Hepatocyte (in vitro differentiated cells): Measurements from ENCODE around the gene TFEB. TPM values are rescaled to one million over a fixed set of nuclear protein-coding genes. Genes with fewer than 3 reads are reported as not detected.

Source experiments
- DNase-seq: peaks from one replicate; pipeline ENCODE4 v3.0.0-alpha.2; 2016; ENCODE audit warnings: low spot score
- H2AFZ ChIP-seq: fragments of 200-600 bp; sonication (generic); 2 replicates; pipeline ENCODE4 v1.6.0; 2016; ENCODE audit warnings: antibody characterized with exemption, mild to moderate bottlenecking
- H3K27ac ChIP-seq: fragments of 200-600 bp; sonication (generic); 2 replicates; pipeline ENCODE4 v1.5.1; 2016; ENCODE audit warnings: mild to moderate bottlenecking
- H3K27me3 ChIP-seq: fragments of 200-600 bp; sonication (generic); 2 replicates; pipeline ENCODE4 v1.6.1; 2016
- H3K36me3 ChIP-seq: fragments of 200-600 bp; sonication (generic); replicated peaks from 2 replicates; pipeline ENCODE4 v1.5.1; 2016; ENCODE audit warnings: low read depth; ENCODE audit not compliant: insufficient read depth
- H3K4me1 ChIP-seq: fragments of 200-600 bp; sonication (generic); 2 replicates; pipeline ENCODE4 v1.5.1; 2016; ENCODE audit warnings: mild to moderate bottlenecking, moderate library complexity; ENCODE audit not compliant: insufficient read depth
- H3K4me2 ChIP-seq: fragments of 200-600 bp; sonication (generic); 2 replicates; pipeline ENCODE4 v1.6.0; 2016
- H3K4me3 ChIP-seq: fragments of 200-600 bp; sonication (generic); 2 replicates; pipeline ENCODE4 v1.5.1; 2016; ENCODE audit warnings: mild to moderate bottlenecking
- H3K79me2 ChIP-seq: fragments of 200-600 bp; sonication (generic); 2 replicates; pipeline ENCODE4 v1.6.0; 2017; ENCODE audit warnings: mild to moderate bottlenecking
- H3K9me2 ChIP-seq: fragments of 200-600 bp; sonication (generic); replicated peaks from 2 replicates; pipeline ENCODE4 v1.6.0; 2017; ENCODE audit warnings: mild to moderate bottlenecking; ENCODE audit not compliant: insufficient read depth
- H3K9me3 ChIP-seq: fragments of 200-600 bp; sonication (generic); 2 replicates; pipeline ENCODE4 v1.5.1; 2016; ENCODE audit warnings: low read depth, mild to moderate bottlenecking
- H4K20me1 ChIP-seq: fragments of 200-600 bp; sonication (generic); 2 replicates; pipeline ENCODE4 v1.6.0; 2016; ENCODE audit warnings: mild to moderate bottlenecking; ENCODE audit not compliant: insufficient read depth, poor library complexity, severe bottlenecking
- CTCF ChIP-seq: fragments of 200-600 bp; sonication (generic); IDR thresholded peaks from 2 replicates; pipeline ENCODE4 v1.5.1; 2016; ENCODE audit warnings: antibody characterized with exemption, mild to moderate bottlenecking; ENCODE audit not compliant: poor library complexity
- EZH2 ChIP-seq: fragments of 200-600 bp; sonication (generic); IDR thresholded peaks from 2 replicates; pipeline ENCODE4 v1.6.1; 2016; ENCODE audit warnings: antibody characterized with exemption, mild to moderate bottlenecking, borderline replicate concordance
- EZH2phosphoT487 ChIP-seq: fragments of 200-600 bp; sonication (generic); IDR thresholded peaks from one replicate; pipeline ENCODE4 v1.6.1; 2018; ENCODE audit warnings: antibody characterized with exemption, mild to moderate bottlenecking, low read depth, moderate library complexity; ENCODE audit not compliant: unreplicated experiment, severe bottlenecking
- WGBS: methylation state at CpG from one replicate; pipeline ENCODE4 v1.1.6; 2016; ENCODE audit warnings: low lambda C conversion rate; ENCODE audit errors: missing lambda C conversion rate; 5-methylcytosine and 5-hydroxymethylcytosine counted together
- polyA plus RNA-seq: library from polyadenylated mRNA; unstranded; fragments of >200 nt; fragmentation: Nextera tagmentation; extraction: Ambion mirVana; gene quantifications from 2 replicates; pipeline ENCODE4 v1.2.1, GENCODE V29; 2016
- total RNA-seq: library from RNA; depleted of rRNA; stranded (reverse); fragments of >200 nt; gene quantifications from 2 replicates; pipeline ENCODE4 v1.2.3, GENCODE V29; 2014

TFEB gene
- total and polyA plus RNA-seq, 2 experiments from 2014 or later: 14.2 to 32.7 TPM

DNA sequence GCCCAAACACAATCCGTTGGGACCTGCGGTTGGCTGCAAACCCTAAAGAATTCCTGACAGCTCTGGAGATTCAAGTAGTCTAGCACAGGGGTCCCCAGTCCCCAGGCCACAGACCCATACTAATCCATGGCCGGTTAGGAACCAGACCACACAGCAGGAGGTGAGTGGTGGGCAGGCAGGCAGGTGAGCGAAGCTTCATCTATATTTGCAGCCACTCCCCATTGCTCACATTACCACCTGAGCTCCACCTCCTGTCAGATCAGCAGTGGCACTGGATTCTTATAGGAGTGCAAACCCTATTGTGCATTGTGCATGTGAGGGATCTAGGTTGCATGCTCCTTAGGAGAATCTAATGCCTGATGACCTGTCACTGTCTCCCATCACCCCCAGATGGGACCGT, 16.6 kb downstream of the TFEB start:
- Histone ChIP-seq H4K20me1 (no peaks in the 10 kb centered on the region), H2AFZ (no peak overlapping the region), H3K36me3 (no peaks in the 10 kb centered on the region), H3K4me2 (no peak overlapping the region), H3K79me2 (peaks cover 62% of the 10 kb centered on the region), H3K4me3 (no peak overlapping the region), H3K9me2 (no peaks in the 10 kb centered on the region), H3K9me3 (no peaks in the 10 kb centered on the region), H3K27me3 (no peaks in the 10 kb centered on the region), H3K27ac (no peak overlapping the region), H3K4me1 (peaks cover 28% of the 10 kb centered on the region)
- no peak for DNase-seq
- no peak for TF ChIP-seq CTCF
- no peak for TF ChIP-seq EZH2phosphoT487
- WGBS: 77% methylated on average over 5 of the region's 5 CpGs

GRCh38 chr6:41717392-41717736, 18.0 kb downstream of the TFEB start:
- Histone ChIP-seq H3K36me3 (no peaks in the 10 kb centered on the region), H3K27me3 (no peaks in the 10 kb centered on the region), H4K20me1 (peaks cover 4% of the 10 kb centered on the region), H3K9me2 (no peaks in the 10 kb centered on the region), H3K4me1 (peaks cover 24% of the 10 kb centered on the region), H2AFZ (no peak overlapping the region), H3K79me2 (peaks cover 59% of the 10 kb centered on the region), H3K4me2 (peak overlapping the region; percentile 30), H3K9me3 (no peaks in the 10 kb centered on the region), H3K4me3 (no peak overlapping the region), H3K27ac (no peak overlapping the region)
- no peak for DNase-seq
- TF ChIP-seq EZH2 (no peak), EZH2phosphoT487 (no peak), CTCF (no peak)
- WGBS: 77% methylated on average over 1 of the region's 1 CpG

DNA sequence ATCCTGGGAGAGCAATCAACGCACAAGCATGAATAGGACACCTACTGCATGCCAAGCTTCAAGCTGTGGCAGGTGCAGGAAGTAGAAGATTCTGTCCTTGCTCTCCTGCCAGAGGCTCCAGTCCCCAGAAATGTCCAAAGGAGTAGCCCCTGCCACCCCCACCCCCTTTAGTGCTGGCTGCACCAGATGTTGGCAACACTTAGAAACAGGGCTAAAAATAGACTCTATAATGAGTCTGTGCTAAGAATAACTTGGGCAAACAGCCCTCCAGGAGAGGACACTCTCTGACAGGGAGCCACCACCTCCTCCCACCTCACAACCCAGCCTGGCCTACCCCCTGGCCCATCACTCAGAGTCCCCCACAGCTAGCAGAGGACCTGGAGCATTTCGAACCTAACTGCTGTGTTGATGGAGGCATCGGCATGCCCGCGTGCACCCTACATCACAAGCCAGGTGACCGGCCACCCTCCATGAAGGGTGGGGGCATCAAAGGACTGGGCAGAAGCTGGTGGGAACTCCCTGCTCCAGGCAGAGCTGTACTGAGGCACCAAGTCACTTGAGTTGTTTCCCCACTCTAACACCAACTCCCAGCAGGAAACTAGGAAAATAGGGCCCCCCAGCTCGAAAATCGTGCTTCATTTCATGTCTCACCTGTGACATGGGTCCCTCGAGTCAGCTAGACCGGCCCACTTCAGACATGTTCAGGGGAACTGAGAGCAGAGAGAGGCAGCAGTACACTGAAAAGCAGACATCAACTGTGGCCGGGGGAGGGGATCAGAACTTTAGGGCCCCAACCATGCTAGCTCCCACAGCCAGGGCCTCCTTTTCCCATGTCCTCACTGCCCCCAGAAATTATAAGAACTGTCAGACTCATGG, 18.7 kb downstream of the TFEB start:
- WGBS: 94% methylated on average over 11 of the region's 11 CpGs
- H3K9me3 ChIP-seq: no peaks in the 10 kb centered on the region
- H4K20me1 ChIP-seq: peaks cover 4% of the 10 kb centered on the region
- no peak overlapping the region for H3K27ac ChIP-seq
- H3K4me1 ChIP-seq: peaks cover 24% of the 10 kb centered on the region
- no peaks in the 10 kb centered on the region for H3K9me2 ChIP-seq
- no peaks in the 10 kb centered on the region for H3K36me3 ChIP-seq
- H3K4me2 ChIP-seq: peak overlapping the region; percentile 30
- H3K79me2 ChIP-seq: peaks cover 59% of the 10 kb centered on the region
- no peak for TF ChIP-seq EZH2phosphoT487
- TF ChIP-seq EZH2: no peak
- TF ChIP-seq CTCF: no peak
- no peaks in the 10 kb centered on the region for H3K27me3 ChIP-seq
- DNase-seq: no peak
- no peak overlapping the region for H3K4me3 ChIP-seq
- no peak overlapping the region for H2AFZ ChIP-seq
